Mucosa of descending colon (tissue), 3 donors: Measurements from ENCODE around the gene AADAC. TPM values are rescaled to one million over a fixed set of nuclear protein-coding genes. Genes with fewer than 3 reads are reported as not detected.

ENCODE experiments used
- ATAC-seq: fragments of 200-7000 bp; cut with Tn5 transposase; one replicate; pipeline ENCODE4 v1.9.1; 2020; ENCODE audit warnings: mild to moderate bottlenecking, moderate library complexity
- DNase-seq, 3 donors: peaks; one replicate each; pipeline ENCODE4 v3.0.0-alpha.2; 2020
- H3K36me3 ChIP-seq: fragments of 200-600 bp; one replicate; pipeline ENCODE4 v1.8.0; 2021; ENCODE audit warnings: low read depth, mild to moderate bottlenecking
- H3K4me1 ChIP-seq: fragments of 200-600 bp; one replicate; pipeline ENCODE4 v1.8.0; 2021; ENCODE audit warnings: low read depth, mild to moderate bottlenecking
- H3K4me3 ChIP-seq: fragments of 200-600 bp; one replicate; pipeline ENCODE4 v1.8.0; 2021; ENCODE audit warnings: mild to moderate bottlenecking
- H3K9me3 ChIP-seq: fragments of 200-600 bp; one replicate; pipeline ENCODE4 v1.8.0; 2021; ENCODE audit warnings: mild to moderate bottlenecking
- intact Hi-C, 2 donors: fragments of 100-400 bp; cut with DNase I in 1 of 2; cut with micrococcal nuclease in 1 of 2; formaldehyde crosslinking; loops; one replicate each; pipeline versions ENCODE4 v1.11.0 to v1.11.1; 2022; cut with DNase I, micrococcal nuclease
- total RNA-seq, 3 donors: library from RNA; stranded (reverse); fragmentation: NEBNext Ultra II Directional in 2 of 3; extraction: Animal tissue kit (Norgen Biotek cat#: 25700) in 2 of 3; gene quantifications; one replicate each; pipeline versions ENCODE4 v1.2.1 to v1.2.4, GENCODE V29; 2021 to 2023
- TF ChIP-seq, protein P1 (sequence below): fragments of 200-600 bp; IDR thresholded peaks from one replicate; pipeline ENCODE4 v1.8.0; 2022; ENCODE audit warnings: antibody characterized with exemption, mild to moderate bottlenecking
- donor health status: DM: no; HTN: no; CAD: no; lungs with moderate emphysema.
- donor health status: DM: no; HTN: no; CAD: no.
- donor health status: DM: no; HTN: yes; CAD: no.

AADAC gene
- total RNA-seq, 3 donors from 2014 or later, result 0.19 to 0.35 TPM; not detected in 1

DNA sequence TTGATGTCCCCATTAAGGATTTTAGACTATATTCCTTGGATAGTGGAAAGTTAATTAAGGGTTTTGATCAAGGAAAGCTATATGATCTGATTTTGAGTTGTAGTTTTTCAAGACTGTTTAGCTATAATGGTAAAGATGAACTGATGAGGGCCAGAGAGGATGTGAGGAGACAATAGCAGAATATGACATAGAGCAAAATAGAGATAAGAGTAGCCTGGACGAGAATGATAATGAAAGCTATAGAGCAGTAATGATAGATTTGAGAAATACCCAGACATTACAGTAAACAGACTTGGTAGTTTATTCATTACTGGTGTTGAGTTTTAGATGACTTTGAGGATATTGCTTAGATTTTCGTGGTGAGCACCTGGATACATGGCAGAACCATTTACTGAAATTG, 63.4 kb downstream of the AADAC start:
- DNase-seq, result no peak
- Histone ChIP-seq H3K36me3 (no peaks in the 10 kb centered on the region), H3K9me3 (no peaks in the 10 kb centered on the region), H3K4me3 (no peak overlapping the region), H3K4me1 (no peaks in the 10 kb centered on the region)
- intact Hi-C loops, result no loop called here
- no peak for ATAC-seq
- TF ChIP-seq, protein P1, sequence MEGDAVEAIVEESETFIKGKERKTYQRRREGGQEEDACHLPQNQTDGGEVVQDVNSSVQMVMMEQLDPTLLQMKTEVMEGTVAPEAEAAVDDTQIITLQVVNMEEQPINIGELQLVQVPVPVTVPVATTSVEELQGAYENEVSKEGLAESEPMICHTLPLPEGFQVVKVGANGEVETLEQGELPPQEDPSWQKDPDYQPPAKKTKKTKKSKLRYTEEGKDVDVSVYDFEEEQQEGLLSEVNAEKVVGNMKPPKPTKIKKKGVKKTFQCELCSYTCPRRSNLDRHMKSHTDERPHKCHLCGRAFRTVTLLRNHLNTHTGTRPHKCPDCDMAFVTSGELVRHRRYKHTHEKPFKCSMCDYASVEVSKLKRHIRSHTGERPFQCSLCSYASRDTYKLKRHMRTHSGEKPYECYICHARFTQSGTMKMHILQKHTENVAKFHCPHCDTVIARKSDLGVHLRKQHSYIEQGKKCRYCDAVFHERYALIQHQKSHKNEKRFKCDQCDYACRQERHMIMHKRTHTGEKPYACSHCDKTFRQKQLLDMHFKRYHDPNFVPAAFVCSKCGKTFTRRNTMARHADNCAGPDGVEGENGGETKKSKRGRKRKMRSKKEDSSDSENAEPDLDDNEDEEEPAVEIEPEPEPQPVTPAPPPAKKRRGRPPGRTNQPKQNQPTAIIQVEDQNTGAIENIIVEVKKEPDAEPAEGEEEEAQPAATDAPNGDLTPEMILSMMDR, result no peak

Other genes with a start within 250 kb of the AADAC start
- under 1 TPM in 1 of 3 donors, not detected in 2; 0.28 TPM for gene AADACL2, start 80.2 kb upstream of the AADAC start, total RNA-seq
- under 1 TPM; 0.35 to 0.65 (median 0.41) TPM for gene SUCNR1, start 59.5 kb downstream of the AADAC start, total RNA-seq